ENCODE measurements around the gene FAM161B. TPM values are rescaled to one million over a fixed set of nuclear protein-coding genes. Genes with fewer than 3 reads are reported as not detected.

The FAM161B gene
- total RNA-seq, 1 donor from 2014 or later: 20.8 TPM

DNA sequence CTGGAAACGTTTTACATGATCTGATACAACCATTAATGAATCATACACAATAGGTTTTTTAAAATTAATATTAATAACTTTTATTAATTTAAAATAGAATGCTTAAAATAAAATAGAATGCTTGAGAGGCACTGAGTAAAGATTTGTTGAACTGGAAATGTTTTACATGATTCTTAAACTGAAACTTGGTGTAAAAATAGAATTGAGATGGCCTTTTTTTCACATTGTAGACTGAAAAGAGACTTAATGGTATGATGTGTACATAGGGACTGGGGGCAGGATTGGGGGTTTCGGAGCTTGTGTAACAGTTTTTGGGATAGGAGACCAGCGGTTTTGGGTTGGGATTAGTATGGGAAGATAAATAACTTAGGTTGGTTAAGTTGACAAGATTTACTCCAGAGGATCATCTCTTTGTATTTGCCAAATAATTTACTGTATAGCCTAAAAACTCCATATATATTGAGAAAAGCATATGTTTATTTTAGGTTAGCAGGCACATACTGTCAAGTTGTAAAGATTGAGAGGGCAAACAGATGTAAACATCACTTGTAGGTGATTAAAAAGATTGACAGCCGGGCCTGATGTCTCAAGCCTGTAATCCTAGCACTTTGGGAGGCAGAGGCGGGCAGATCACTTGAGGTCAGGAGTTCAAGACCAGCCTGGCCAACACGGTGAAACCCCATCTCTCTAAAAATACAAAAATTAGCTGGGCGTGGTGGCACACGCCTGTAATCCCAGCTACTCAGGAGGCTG is 65.3 kb downstream of the FAM161B start:
- DNase-seq (ENCODE audit: low spot score in 2 of 2) (no peak), FAIRE-seq (peak; percentile 50)

Small RNA genes within 50 kb of the gene (small RNA-seq; reads per million reads assigned to genes)
- not detected for gene RF00019

Other genes with a start within 250 kb of the FAM161B start
- gene PNMA1, start 235.7 kb downstream of the FAM161B start, total RNA-seq: 70.5 TPM
- 4.9 TPM for gene PTGR2, start 98.3 kb downstream of the FAM161B start, total RNA-seq
- 71.3 TPM for gene ZNF410, start 63.2 kb downstream of the FAM161B start, total RNA-seq
- gene COQ6, start 208 bp upstream of the FAM161B start, total RNA-seq: 18.8 TPM
- gene ENTPD5, start 69.2 kb upstream of the FAM161B start, total RNA-seq: 4.9 TPM
- gene BBOF1, start 69.3 kb upstream of the FAM161B start, total RNA-seq: 9.0 TPM
- 35.1 TPM for gene ALDH6A1, start 134.4 kb upstream of the FAM161B start, total RNA-seq
- 18.3 TPM for gene LIN52, start 134.9 kb upstream of the FAM161B start, total RNA-seq